GM23338 (cell line): ENCODE measurements around the gene PTOV1. TPM values are rescaled to one million over a fixed set of nuclear protein-coding genes. Genes with fewer than 3 reads are reported as not detected.

ENCODE experiments used
- ATAC-seq: fragments of 200-7000 bp; cut with Tn5 transposase; 3 replicates; pipeline ENCODE4 v1.9.1; 2020
- DNase-seq: peaks from one replicate; pipeline ENCODE4 v3.0.0-alpha.2; 2015; ENCODE audit warnings: low spot score
- H2AFZ ChIP-seq: fragments of 200-600 bp; sonication (generic); 2 replicates; pipeline ENCODE4 v1.8.0; 2016; ENCODE audit warnings: antibody characterized with exemption, mild to moderate bottlenecking, moderate library complexity
- H3F3A ChIP-seq: fragments of 200-600 bp; sonication (generic); replicated peaks from 2 replicates; pipeline ENCODE4 v1.8.0; 2017; ENCODE audit warnings: antibody characterized with exemption, mixed run types, low read depth
- H3K27ac ChIP-seq: fragments of 200-600 bp; sonication (generic); 2 replicates; pipeline ENCODE4 v1.6.1; 2016; ENCODE audit warnings: low read depth
- H3K27me3 ChIP-seq: fragments of 200-600 bp; sonication (generic); 2 replicates; pipeline ENCODE4 v1.8.0; 2016; ENCODE audit warnings: mild to moderate bottlenecking, mixed run types, moderate library complexity; ENCODE audit not compliant: insufficient read depth
- H3K36me3 ChIP-seq: fragments of 200-600 bp; sonication (generic); 2 replicates; pipeline ENCODE4 v1.8.0; 2016; ENCODE audit warnings: mild to moderate bottlenecking; ENCODE audit not compliant: insufficient read depth
- H3K4me1 ChIP-seq: fragments of 200-600 bp; sonication (generic); 2 replicates; pipeline ENCODE4 v1.8.0; 2016; ENCODE audit warnings: mild to moderate bottlenecking, moderate library complexity; ENCODE audit not compliant: insufficient read depth
- H3K4me2 ChIP-seq: fragments of 200-600 bp; sonication (generic); 2 replicates; pipeline ENCODE4 v1.7.1; 2017; ENCODE audit warnings: mixed run types
- H3K4me3 ChIP-seq: fragments of 200-600 bp; sonication (generic); 2 replicates; pipeline ENCODE4 v1.6.1; 2016; ENCODE audit warnings: mixed run types
- H3K79me2 ChIP-seq: fragments of 200-600 bp; sonication (generic); replicated peaks from 2 replicates; pipeline ENCODE4 v1.8.0; 2017; ENCODE audit warnings: mild to moderate bottlenecking; ENCODE audit not compliant: insufficient read depth
- H3K9me2 ChIP-seq: fragments of 200-600 bp; sonication (generic); 2 replicates; pipeline ENCODE4 v1.8.0; 2017; ENCODE audit not compliant: insufficient read depth
- H4K20me1 ChIP-seq: fragments of 200-600 bp; sonication (generic); replicated peaks from 2 replicates; pipeline ENCODE4 v1.8.0; 2017; ENCODE audit warnings: mild to moderate bottlenecking; ENCODE audit not compliant: insufficient read depth
- H3K27ac Mint-ChIP-seq: 2 replicates; pipeline ENCODE4 v1.8.0; 2020; ENCODE audit warnings: inconsistent platforms, mild to moderate bottlenecking, moderate library complexity, mixed read lengths
- H3K27me3 Mint-ChIP-seq: 3 replicates; pipeline ENCODE4 v1.8.0; 2022; ENCODE audit warnings: low read depth, mild to moderate bottlenecking, moderate library complexity, mixed read lengths, inconsistent platforms; ENCODE audit not compliant: insufficient read depth, poor library complexity
- H3K36me3 Mint-ChIP-seq: 3 replicates; pipeline ENCODE4 v1.8.0; 2021; ENCODE audit warnings: low read depth, mild to moderate bottlenecking, inconsistent platforms, moderate library complexity, mixed read lengths
- H3K4me1 Mint-ChIP-seq: 3 replicates; pipeline ENCODE4 v1.8.0; 2020; ENCODE audit warnings: mild to moderate bottlenecking, inconsistent platforms, mixed read lengths
- H3K4me3 Mint-ChIP-seq: 3 replicates; pipeline ENCODE4 v1.8.0; 2021; ENCODE audit warnings: moderate library complexity, mild to moderate bottlenecking, inconsistent platforms, mixed read lengths
- H3K9me3 Mint-ChIP-seq: 3 replicates; pipeline ENCODE4 v1.8.0; 2020; ENCODE audit warnings: moderate library complexity, mild to moderate bottlenecking, inconsistent platforms, mixed read lengths
- CTCF ChIP-seq, 2 experiments: fragments of 200-600 bp in 1 of 2; sonication (generic) in 1 of 2; conservative IDR thresholded peaks; 2 replicates each; pipeline versions ENCODE4 v1.5.1 to v1.6.1; 2016 to 2017; ENCODE audit warnings: antibody characterized with exemption in 2 of 2, low read depth in 2 of 2, mild to moderate bottlenecking in 2 of 2, moderate library complexity in 1 of 2
- EZH2 ChIP-seq: fragments of 200-600 bp; sonication (generic); IDR thresholded peaks from one replicate; pipeline ENCODE4 v1.8.0; 2017; ENCODE audit warnings: antibody characterized with exemption, mild to moderate bottlenecking, low read depth; ENCODE audit not compliant: unreplicated experiment
- EZH2phosphoT487 ChIP-seq: fragments of 200-600 bp; sonication (generic); IDR thresholded peaks from one replicate; pipeline ENCODE4 v1.8.1; 2018; ENCODE audit warnings: antibody characterized with exemption; ENCODE audit not compliant: unreplicated experiment
- JUNB ChIP-seq: IDR thresholded peaks from one replicate; pipeline ENCODE4 v1.6.1; 2016; ENCODE audit warnings: antibody characterized with exemption; ENCODE audit not compliant: unreplicated experiment
- NANOG ChIP-seq: IDR thresholded peaks from 2 replicates; pipeline ENCODE4 v1.6.1; 2016; ENCODE audit warnings: antibody characterized with exemption, borderline replicate concordance
- POLR2AphosphoS5 ChIP-seq: IDR thresholded peaks from 2 replicates; pipeline ENCODE4 v1.6.1; 2016; ENCODE audit warnings: antibody characterized with exemption, low read depth
- ZNF114 ChIP-seq: fragments of 250-450 bp; sonication (Bioruptor Pico); IDR thresholded peaks from 2 replicates; pipeline ENCODE4 v1.5.0; 2020; ENCODE audit warnings: mild to moderate bottlenecking, moderate library complexity
- ZNF331 ChIP-seq: fragments of 250-450 bp; sonication (Bioruptor Pico); IDR thresholded peaks from 2 replicates; pipeline ENCODE4 v1.5.0; 2020; ENCODE audit warnings: low read depth, mild to moderate bottlenecking, moderate library complexity
- polyA plus RNA-seq: library from polyadenylated mRNA; unstranded; fragments of >200 nt; fragmentation: Nextera tagmentation; extraction: Ambion mirVana; gene quantifications from 2 replicates; pipeline ENCODE4 v1.2.1, GENCODE V29; 2016
- total RNA-seq: library from RNA; depleted of rRNA; stranded (reverse); fragments of >200 nt; shearing (Covaris generic); gene quantifications from 2 replicates; pipeline ENCODE4 v1.2.3, GENCODE V29; 2014
- TF ChIP-seq, protein P1 (sequence below): IDR thresholded peaks from one replicate; pipeline ENCODE4 v1.6.1; 2018; ENCODE audit warnings: antibody characterized with exemption; ENCODE audit not compliant: unreplicated experiment
- TF ChIP-seq, protein P2 (sequence below): fragments of 250-450 bp; sonication (Bioruptor Pico); IDR thresholded peaks from 2 replicates; pipeline ENCODE4 v1.5.0; 2020; ENCODE audit warnings: mild to moderate bottlenecking, moderate library complexity
- TF ChIP-seq, protein P3 (sequence below): IDR thresholded peaks from 2 replicates; pipeline ENCODE4 v1.6.1; 2016; ENCODE audit warnings: antibody characterized with exemption

PTOV1 gene
- total and polyA plus RNA-seq, 2 experiments from 2014 or later: 188 to 209 TPM

DNA sequence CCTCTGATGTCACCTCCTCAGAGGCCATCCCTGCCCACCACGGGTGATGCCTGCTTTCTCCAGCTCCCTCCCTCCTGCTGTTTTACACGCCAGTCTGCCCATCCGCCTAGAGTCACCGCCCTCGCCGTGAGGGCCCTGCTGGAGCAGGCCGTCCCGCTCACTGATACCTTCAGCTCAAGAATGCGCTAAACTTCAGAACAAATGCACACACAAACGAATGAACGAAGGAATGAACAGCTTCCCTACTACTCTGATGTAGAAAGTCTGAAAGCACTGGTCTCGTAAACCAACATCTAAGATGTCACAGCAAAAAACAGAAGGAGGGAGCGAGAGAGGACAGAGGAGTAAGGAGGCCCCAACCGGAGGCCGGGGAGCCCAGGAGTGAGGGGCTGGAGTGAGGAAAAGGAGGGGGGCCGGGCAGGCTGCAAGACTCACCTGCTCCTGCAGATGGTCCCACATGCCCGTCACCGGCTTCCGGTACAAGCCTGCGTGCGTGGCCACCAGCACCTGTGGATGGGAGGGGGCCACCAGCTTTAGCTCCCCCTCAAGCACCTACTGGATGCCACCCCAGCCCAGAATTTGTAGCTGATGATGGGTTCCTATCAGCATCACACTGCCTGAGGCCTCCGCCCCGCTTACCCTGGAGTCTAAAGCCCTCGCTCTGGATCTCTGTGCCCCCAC is 12.4 kb downstream of the PTOV1 start:
- Histone ChIP-seq H3K4me3 (no peak overlapping the region), H3K79me2 (peaks cover 23% of the 10 kb centered on the region), H2AFZ (no peak overlapping the region), H3K4me2 (no peak overlapping the region), H3K9me2 (no peaks in the 10 kb centered on the region), H3F3A (peaks cover 61% of the 10 kb centered on the region), H3K36me3 (peaks cover 15% of the 10 kb centered on the region), H3K27me3 (no peaks in the 10 kb centered on the region), H3K27ac (peak overlapping the region; percentile 74; the same call in 1 of the 2 replicates), H3K4me1 (peaks cover 13% of the 10 kb centered on the region), H4K20me1 (peaks cover 21% of the 10 kb centered on the region)
- Mint-ChIP-seq H3K9me3 (peaks cover 12% of the 10 kb centered on the region), H3K4me3 (peak overlapping the region; percentile 28; the same call in 1 of the 3 replicates), H3K36me3 (peaks cover 66% of the 10 kb centered on the region), H3K4me1 (peaks cover 36% of the 10 kb centered on the region), H3K27ac (peak overlapping the region; percentile 34; the same call in 1 of the 2 replicates), H3K27me3 (peaks cover 37% of the 10 kb centered on the region)
- ATAC-seq (no peak), DNase-seq (no peak)
- TF ChIP-seq, protein P1, sequence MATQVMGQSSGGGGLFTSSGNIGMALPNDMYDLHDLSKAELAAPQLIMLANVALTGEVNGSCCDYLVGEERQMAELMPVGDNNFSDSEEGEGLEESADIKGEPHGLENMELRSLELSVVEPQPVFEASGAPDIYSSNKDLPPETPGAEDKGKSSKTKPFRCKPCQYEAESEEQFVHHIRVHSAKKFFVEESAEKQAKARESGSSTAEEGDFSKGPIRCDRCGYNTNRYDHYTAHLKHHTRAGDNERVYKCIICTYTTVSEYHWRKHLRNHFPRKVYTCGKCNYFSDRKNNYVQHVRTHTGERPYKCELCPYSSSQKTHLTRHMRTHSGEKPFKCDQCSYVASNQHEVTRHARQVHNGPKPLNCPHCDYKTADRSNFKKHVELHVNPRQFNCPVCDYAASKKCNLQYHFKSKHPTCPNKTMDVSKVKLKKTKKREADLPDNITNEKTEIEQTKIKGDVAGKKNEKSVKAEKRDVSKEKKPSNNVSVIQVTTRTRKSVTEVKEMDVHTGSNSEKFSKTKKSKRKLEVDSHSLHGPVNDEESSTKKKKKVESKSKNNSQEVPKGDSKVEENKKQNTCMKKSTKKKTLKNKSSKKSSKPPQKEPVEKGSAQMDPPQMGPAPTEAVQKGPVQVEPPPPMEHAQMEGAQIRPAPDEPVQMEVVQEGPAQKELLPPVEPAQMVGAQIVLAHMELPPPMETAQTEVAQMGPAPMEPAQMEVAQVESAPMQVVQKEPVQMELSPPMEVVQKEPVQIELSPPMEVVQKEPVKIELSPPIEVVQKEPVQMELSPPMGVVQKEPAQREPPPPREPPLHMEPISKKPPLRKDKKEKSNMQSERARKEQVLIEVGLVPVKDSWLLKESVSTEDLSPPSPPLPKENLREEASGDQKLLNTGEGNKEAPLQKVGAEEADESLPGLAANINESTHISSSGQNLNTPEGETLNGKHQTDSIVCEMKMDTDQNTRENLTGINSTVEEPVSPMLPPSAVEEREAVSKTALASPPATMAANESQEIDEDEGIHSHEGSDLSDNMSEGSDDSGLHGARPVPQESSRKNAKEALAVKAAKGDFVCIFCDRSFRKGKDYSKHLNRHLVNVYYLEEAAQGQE: no peak
- TF ChIP-seq POLR2AphosphoS5 (no peak), ZNF331 (CRISPR knock-in tag) (no peak), NANOG (no peak), EZH2 (no peak), JUNB (no peak), CTCF (conservative IDR thresholded peaks at IDR 0.05; ENCODE audit: low read depth in 2 of 2) (no peak), EZH2phosphoT487 (no peak), ZNF114 (CRISPR knock-in tag) (no peak)
- TF ChIP-seq, protein P2, sequence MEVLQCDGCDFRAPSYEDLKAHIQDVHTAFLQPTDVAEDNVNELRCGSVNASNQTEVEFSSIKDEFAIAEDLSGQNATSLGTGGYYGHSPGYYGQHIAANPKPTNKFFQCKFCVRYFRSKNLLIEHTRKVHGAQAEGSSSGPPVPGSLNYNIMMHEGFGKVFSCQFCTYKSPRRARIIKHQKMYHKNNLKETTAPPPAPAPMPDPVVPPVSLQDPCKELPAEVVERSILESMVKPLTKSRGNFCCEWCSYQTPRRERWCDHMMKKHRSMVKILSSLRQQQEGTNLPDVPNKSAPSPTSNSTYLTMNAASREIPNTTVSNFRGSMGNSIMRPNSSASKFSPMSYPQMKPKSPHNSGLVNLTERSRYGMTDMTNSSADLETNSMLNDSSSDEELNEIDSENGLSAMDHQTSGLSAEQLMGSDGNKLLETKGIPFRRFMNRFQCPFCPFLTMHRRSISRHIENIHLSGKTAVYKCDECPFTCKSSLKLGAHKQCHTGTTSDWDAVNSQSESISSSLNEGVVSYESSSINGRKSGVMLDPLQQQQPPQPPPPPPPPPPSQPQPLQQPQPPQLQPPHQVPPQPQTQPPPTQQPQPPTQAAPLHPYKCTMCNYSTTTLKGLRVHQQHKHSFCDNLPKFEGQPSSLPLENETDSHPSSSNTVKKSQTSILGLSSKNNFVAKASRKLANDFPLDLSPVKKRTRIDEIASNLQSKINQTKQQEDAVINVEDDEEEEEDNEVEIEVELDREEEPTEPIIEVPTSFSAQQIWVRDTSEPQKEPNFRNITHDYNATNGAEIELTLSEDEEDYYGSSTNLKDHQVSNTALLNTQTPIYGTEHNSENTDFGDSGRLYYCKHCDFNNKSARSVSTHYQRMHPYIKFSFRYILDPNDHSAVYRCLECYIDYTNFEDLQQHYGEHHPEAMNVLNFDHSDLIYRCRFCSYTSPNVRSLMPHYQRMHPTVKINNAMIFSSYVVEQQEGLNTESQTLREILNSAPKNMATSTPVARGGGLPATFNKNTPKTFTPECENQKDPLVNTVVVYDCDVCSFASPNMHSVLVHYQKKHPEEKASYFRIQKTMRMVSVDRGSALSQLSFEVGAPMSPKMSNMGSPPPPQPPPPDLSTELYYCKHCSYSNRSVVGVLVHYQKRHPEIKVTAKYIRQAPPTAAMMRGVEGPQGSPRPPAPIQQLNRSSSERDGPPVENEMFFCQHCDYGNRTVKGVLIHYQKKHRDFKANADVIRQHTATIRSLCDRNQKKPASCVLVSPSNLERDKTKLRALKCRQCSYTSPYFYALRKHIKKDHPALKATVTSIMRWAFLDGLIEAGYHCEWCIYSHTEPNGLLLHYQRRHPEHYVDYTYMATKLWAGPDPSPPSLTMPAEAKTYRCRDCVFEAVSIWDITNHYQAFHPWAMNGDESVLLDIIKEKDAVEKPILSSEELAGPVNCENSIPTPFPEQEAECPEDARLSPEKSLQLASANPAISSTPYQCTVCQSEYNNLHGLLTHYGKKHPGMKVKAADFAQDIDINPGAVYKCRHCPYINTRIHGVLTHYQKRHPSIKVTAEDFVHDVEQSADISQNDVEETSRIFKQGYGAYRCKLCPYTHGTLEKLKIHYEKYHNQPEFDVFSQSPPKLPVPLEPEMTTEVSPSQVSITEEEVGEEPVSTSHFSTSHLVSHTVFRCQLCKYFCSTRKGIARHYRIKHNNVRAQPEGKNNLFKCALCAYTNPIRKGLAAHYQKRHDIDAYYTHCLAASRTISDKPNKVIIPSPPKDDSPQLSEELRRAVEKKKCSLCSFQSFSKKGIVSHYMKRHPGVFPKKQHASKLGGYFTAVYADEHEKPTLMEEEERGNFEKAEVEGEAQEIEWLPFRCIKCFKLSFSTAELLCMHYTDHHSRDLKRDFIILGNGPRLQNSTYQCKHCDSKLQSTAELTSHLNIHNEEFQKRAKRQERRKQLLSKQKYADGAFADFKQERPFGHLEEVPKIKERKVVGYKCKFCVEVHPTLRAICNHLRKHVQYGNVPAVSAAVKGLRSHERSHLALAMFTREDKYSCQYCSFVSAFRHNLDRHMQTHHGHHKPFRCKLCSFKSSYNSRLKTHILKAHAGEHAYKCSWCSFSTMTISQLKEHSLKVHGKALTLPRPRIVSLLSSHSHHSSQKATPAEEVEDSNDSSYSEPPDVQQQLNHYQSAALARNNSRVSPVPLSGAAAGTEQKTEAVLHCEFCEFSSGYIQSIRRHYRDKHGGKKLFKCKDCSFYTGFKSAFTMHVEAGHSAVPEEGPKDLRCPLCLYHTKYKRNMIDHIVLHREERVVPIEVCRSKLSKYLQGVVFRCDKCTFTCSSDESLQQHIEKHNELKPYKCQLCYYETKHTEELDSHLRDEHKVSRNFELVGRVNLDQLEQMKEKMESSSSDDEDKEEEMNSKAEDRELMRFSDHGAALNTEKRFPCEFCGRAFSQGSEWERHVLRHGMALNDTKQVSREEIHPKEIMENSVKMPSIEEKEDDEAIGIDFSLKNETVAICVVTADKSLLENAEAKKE (CRISPR knock-in tag): no peak
- TF ChIP-seq, protein P3, sequence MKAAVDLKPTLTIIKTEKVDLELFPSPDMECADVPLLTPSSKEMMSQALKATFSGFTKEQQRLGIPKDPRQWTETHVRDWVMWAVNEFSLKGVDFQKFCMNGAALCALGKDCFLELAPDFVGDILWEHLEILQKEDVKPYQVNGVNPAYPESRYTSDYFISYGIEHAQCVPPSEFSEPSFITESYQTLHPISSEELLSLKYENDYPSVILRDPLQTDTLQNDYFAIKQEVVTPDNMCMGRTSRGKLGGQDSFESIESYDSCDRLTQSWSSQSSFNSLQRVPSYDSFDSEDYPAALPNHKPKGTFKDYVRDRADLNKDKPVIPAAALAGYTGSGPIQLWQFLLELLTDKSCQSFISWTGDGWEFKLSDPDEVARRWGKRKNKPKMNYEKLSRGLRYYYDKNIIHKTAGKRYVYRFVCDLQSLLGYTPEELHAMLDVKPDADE: no peak
